GM21786 (cell line): ENCODE data around the gene ZNF792.
"Not testable (repeated sequence)": the region's sequence is repeated elsewhere in the genome, so short reads cannot be mapped to it uniquely, and the experiment has no call there.

ENCODE experiments used
- ATAC-seq: cut with Tn5 transposase; IDR thresholded peaks from one replicate; pipeline ENCODE4 v1.9.1; 2021; ENCODE audit not compliant: unreplicated experiment

The ZNF792 gene

DNA sequence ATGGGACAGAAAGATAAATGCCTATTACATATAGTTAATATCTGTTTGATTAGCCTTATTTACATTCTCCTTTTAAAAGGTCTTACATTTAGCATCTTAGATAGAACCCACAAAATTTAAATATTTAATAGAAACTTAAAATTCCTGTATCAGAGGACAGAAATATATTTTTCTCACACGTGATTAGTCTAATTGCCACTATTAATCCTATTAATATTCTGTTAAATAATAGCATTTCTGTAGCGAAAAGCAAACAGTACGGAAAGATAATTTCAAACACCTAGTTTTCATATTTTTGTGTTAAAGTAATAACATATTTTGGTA lies 37.7 kb downstream of the ZNF792 start:
- no peak for ATAC-seq

DNA sequence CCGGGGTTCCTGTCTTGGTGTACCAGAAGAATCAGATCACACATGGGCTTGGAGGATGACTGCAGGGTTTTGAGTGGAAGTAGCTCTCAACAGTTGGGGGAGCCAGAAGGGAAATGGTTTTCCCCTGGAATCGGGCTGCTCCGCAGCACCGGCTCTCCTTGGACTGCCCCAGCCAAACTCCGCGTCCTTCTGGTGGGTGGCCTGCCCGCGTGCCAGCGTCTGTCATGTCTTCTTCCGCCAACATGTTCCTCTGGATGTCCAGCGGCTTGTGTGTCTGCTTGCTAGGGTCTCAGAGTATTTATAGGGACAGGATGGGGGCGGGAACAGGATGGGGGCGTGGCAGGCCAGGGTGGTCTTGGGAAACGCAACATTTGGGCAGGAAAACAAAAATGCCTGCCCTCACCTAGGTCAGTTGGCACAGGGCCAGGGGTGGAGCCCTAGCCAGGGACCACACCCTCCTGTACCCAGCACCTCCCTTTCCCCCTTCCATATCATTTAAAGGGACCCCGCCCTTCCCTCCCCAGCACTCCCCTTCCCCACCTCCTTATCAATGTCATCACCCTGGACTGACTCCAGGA lies 38.7 kb downstream of the ZNF792 start:
- no peak for ATAC-seq

DNA sequence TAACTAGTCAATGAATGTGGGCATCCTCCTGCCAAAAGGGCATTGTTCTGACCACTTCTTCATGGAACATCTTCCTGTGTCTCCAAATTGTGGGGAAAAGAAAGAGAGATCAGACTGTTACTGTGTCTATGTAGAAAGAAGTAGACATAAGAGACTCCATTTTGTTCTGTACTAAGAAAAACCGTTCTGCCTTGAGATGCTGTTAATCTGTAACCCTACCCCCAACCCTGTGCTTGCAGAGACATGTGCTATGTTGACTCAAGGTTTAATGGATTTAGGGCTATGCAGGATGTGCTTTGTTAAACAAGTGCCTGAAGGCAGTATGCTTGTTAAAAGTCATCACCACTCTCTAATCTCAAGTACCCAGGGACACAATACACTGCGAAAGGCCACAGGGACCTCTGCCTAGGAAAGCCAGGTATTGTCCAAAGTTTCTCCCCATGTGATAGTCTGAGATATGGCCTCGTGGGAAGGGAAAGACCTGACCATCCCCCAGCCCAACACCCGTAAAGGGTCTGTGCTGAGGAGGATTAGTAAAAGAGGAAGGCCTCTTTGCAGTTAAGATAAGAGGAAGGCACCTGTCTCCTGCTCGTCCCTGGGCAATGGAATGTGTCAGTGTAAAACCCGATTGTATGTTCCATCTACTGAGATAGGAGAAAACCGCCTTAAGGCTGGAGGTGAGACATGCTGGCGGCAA lies 43.8 kb downstream of the ZNF792 start:
- not testable (repeated sequence) for ATAC-seq

DNA sequence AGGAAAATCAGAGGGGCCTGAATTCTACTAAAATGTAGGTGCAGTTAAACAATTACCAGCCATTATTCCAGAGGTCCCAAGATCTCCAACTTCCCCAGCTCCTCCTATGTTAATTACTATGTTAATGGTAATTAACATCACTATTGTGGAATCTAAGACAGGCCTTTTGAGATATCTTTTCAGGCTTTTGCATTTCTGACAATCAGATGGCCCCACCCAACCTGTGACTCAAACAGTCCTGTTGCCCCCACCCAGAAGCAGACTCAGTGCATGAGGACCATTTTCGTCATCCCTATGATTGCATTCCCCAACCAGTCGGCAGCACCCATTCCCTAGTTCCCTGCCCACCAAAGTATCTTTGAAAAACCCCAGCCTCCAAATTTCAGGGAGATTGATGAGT lies 45.8 kb downstream of the ZNF792 start:
- no peak for ATAC-seq

DNA sequence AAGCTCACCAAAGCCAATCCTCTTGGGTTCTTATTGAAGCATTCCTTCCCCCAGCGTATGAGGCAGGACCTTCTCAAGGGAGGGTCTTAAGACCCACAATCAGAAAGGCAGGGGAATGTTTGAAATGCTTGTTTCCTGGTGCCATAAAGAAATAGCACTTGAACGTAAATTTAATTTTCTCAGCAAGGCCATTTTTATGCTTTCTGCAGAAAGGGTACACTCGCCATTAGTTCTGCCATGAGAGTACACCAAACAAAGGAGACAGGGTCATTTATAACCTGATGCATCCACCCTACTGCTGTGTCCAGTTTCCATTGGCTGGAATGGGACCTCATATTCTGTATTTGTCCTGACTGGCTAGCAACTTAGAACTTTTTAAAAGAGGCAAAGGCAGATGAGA lies 46.9 kb downstream of the ZNF792 start:
- not testable (repeated sequence) for ATAC-seq

DNA sequence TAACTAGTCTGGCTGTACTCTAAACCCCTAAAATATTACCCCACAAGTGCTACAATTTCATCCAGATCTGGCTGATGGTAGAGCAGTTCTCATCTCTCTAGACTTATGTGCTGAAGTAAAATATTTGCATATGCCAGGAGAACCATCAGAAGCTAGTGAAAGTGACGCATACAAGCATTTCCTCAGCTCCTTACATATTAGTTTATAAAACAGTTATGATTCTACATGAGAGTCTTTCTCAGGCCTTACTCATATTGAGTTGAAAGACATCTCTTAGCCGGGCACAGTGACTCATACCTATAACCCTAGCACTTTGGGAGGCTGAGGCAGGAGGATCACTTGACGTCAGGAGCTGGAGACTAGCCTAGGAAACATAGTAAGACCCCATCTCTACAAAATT lies 53.3 kb downstream of the ZNF792 start:
- ATAC-seq = no peak
